Muscle layer of colon (tissue), 2 donors: ENCODE data around the gene PGAP3.

Source experiments
- H3K27ac ChIP-seq: one replicate; pipeline ENCODE4 v1.7.0; 2013; ENCODE audit warnings: low read depth, mild to moderate bottlenecking, low read length, moderate library complexity
- H3K27me3 ChIP-seq, 2 donors: one replicate each; pipeline ENCODE4 v1.7.0; 2013; ENCODE audit warnings: low read length in 2 of 2, mild to moderate bottlenecking in 2 of 2; ENCODE audit not compliant: insufficient read depth in 2 of 2, control insufficient read depth in 1 of 2
- H3K36me3 ChIP-seq: one replicate; pipeline ENCODE4 v1.7.0; 2013; ENCODE audit warnings: mild to moderate bottlenecking, low read length; ENCODE audit not compliant: insufficient read depth
- H3K4me1 ChIP-seq: one replicate; pipeline ENCODE4 v1.7.0; 2013; ENCODE audit warnings: mild to moderate bottlenecking, low read length; ENCODE audit not compliant: insufficient read depth
- H3K4me3 ChIP-seq, 2 donors: one replicate each; pipeline ENCODE4 v1.7.0; 2013; ENCODE audit warnings: low read length in 2 of 2, low read depth in 1 of 2, mild to moderate bottlenecking in 1 of 2, moderate library complexity in 1 of 2
- H3K9ac ChIP-seq: one replicate; pipeline ENCODE4 v1.7.0; 2013; ENCODE audit warnings: low read length
- H3K9me3 ChIP-seq: one replicate; pipeline ENCODE4 v1.7.0; 2013; ENCODE audit warnings: mild to moderate bottlenecking, low read length
- donor health status: abdominal sarcoma.
- donor health status: Adenocarcinoma of cecum.

Gene PGAP3

GRCh38 chr17:39684369-39685192 lies 3.3 kb downstream of the PGAP3 start:
- Histone ChIP-seq H3K9me3 (no peaks in the 10 kb centered on the region), H3K9ac (no peak overlapping the region), H3K4me3 (no peak overlapping the region), H3K36me3 (peaks cover 14% of the 10 kb centered on the region), H3K27me3 (no peaks in the 10 kb centered on the region), H3K4me1 (peaks cover 15% of the 10 kb centered on the region), H3K27ac (no peak overlapping the region)

GRCh38 chr17:39683295-39683939 lies 4.4 kb downstream of the PGAP3 start:
- Histone ChIP-seq H3K27me3 (no peaks in the 10 kb centered on the region), H3K9ac (no peak overlapping the region), H3K27ac (no peak overlapping the region), H3K4me1 (peaks cover 9% of the 10 kb centered on the region), H3K36me3 (peaks cover 14% of the 10 kb centered on the region), H3K9me3 (no peaks in the 10 kb centered on the region), H3K4me3 (no peak overlapping the region)

DNA sequence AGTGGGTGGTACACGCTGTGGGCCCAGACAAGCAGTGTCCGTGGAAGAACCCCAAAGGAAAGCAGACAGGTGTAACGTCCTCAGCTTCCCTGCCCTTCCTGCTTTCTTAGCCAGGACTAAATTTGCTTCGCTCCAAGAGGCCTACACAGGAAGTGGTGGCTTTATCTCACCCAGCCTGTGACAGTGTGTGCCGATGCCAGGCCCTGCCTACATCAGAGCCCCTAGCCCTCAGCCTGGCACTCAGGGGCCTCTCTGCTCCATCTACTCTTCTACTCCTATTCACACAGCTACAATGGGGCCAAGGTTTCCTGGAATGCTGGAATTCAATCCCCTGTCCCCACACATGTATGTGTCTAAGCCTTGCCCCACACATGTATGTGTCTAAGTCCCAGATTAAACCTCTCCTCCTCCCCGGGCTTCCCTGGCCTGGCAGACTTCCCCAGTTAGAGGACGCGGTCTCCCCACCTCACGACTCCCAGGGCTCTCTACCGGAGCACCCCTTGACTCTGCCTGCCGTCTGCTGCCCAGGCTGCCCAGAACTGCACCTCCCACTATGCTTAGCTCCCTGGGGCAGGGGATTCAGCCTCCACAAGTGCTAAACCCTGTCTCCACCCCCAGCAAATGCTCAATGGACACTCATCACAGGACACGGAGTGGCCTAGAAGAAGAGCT lies 8.2 kb downstream of the PGAP3 start:
- peaks cover 20% of the 10 kb centered on the region for H3K36me3 ChIP-seq
- no peak overlapping the region for H3K9ac ChIP-seq
- peaks cover 3% of the 10 kb centered on the region for H3K4me1 ChIP-seq
- H3K27me3 ChIP-seq, result no peaks in the 10 kb centered on the region
- no peak overlapping the region for H3K27ac ChIP-seq
- no peaks in the 10 kb centered on the region for H3K9me3 ChIP-seq
- H3K4me3 ChIP-seq, result no peak overlapping the region

- no peak overlapping the region for H3K4me3 ChIP-seq
- no peaks in the 10 kb centered on the region for H3K9me3 ChIP-seq
- peaks cover 12% of the 10 kb centered on the region for H3K36me3 ChIP-seq
- H3K27ac ChIP-seq, result no peak overlapping the region
- peaks cover 3% of the 10 kb centered on the region for H3K4me1 ChIP-seq
- H3K9ac ChIP-seq, result no peak overlapping the region
- H3K27me3 ChIP-seq, result no peaks in the 10 kb centered on the region
These were observed 9.3 kb downstream of the PGAP3 start for GRCh38 chr17:39678340-39679116.

DNA sequence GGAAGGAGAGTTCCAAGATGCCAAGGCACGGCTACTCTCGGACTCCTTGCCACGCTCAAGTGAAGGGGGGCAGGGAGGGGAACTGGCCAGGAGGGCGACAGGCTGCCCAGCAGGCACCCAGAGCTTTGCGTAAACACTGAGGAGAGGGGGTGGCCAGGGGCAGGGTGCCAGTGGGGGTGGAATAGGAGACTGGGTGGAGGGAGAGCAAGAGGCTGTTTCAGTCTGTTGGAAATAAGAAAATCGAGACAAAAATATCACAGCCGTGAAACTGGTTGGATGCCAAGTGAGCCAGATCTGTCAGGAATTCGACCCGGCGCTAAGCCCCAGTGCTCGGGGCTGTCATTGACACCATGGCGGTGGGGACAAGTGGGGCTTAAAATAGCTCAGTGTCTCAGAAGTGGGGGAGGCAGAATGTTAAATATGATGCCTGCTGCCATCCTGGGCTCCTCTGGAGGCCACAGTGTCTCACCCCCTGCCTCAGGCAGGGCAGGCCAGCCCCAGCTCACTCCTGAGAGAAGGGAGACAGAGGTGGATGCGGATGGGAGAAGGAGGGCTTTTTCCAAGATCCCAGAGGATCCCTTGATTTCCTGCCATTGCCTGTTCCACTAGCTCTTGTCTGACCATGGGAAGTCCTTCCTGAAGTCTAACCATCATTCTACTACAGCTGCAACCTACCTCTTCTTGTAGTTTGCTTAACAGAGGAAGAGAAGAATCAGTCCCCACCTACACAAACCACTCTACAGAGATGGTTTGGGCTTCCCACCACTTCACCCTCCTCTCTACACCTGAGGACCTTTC lies 10.1 kb downstream of the PGAP3 start:
- H3K4me3 ChIP-seq, result no peak overlapping the region
- H3K4me1 ChIP-seq, result peaks cover 3% of the 10 kb centered on the region
- H3K9me3 ChIP-seq, result no peaks in the 10 kb centered on the region
- no peak overlapping the region for H3K27ac ChIP-seq
- H3K27me3 ChIP-seq, result no peaks in the 10 kb centered on the region
- no peak overlapping the region for H3K9ac ChIP-seq
- H3K36me3 ChIP-seq, result peaks cover 9% of the 10 kb centered on the region

DNA sequence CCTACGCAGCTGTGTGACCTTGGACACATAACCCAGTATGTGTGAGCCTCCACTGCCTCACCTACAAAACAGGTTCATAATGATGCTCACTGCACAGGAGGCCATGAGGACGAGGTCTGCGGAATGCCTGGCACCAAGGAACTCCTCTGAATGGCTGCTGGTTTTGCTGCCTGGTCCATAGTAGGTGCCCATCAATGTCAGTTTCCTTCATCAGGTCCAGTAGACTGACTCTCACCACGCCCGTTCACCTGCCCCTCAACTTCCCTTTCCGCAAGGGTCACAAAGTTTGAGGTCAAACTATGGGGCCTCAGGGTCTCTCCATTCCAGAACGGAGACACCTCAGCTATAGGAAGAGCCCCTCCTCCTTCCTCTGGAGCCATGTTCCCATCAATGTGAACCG lies 10.8 kb downstream of the PGAP3 start:
- Histone ChIP-seq H3K9ac (no peak overlapping the region), H3K4me1 (peaks cover 3% of the 10 kb centered on the region), H3K27ac (no peak overlapping the region), H3K9me3 (no peaks in the 10 kb centered on the region), H3K4me3 (no peak overlapping the region), H3K36me3 (peaks cover 9% of the 10 kb centered on the region), H3K27me3 (peaks cover 0 to 4% of the 10 kb centered on the region in 2 donors)

- no peaks in the 10 kb centered on the region for H3K9me3 ChIP-seq
- H3K4me1 ChIP-seq, result peaks cover 3% of the 10 kb centered on the region
- peaks cover 0 to 11% of the 10 kb centered on the region in 2 donors for H3K27me3 ChIP-seq
- no peak overlapping the region for H3K4me3 ChIP-seq
- H3K9ac ChIP-seq, result no peak overlapping the region
- H3K27ac ChIP-seq, result no peak overlapping the region
- peaks cover 9% of the 10 kb centered on the region for H3K36me3 ChIP-seq
These were observed 11.5 kb downstream of the PGAP3 start for GRCh38 chr17:39676198-39676819.

DNA sequence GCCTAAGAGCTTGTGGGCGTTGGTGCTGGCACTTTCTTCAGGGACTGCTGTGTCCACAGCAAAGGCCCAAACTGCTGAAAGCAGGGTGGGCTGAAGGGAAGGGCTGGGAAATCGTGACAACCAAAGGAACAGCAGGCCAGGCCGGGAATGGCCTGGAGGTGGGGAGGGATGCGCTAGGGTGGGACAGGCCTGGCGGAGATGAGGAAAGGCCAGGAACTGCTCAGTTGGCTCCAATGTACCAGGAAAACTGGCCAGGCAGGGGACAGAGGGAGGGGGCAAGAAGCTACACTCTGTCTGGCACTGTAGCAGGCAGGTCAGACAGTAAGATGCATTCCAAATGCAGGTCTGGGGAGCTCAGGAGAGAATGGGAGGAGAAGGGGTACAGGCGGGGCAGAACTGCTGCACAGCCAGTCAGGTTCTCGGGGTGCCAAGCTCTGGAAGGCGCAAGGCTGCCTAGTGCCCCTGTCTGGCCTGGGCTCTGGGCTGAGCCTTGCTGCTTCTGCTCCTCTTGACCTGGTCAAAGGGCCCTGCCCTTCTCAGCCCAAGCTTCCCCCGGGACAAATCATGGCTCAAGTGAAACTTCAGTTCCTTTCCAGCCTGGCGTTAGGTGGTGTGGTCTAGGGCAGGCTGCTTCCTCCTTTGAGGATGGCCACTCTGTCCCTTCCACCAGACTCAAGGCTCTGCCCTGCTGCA lies 12.3 kb downstream of the PGAP3 start:
- H3K27ac ChIP-seq, result no peak overlapping the region

DNA sequence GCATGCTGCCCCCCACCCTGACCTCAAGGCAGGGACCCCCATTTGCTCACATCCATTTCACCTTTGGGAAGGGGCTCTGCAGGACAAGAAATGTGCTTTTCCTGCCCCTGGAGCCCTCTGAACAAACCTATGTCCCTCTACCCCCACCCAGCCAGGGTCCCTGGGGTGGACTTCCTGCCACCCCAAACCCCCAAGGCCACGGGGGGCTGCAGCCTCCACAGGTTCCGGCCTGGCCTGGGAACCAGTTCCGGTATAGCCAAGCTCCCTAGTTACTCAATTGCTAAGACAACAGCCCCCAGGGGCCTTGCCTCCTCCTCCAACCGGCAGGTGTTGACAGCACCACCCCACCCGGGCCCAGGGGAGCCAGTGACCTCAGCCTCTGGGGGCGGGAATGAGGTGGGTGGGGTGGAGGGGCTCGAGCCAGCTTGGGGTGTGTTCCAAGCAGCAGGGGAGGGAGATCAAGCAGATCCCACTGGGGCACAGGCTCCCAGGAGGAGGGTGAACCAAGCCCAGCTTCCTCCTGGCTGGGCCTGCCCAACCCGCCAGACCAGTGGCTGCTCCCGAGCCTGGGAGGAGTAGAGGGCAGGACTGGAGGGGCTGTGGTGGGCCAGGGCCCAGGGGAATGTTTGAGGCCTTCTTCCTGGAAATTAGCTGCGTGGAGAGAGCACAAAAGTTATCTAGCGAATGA lies 13.0 kb downstream of the PGAP3 start:
- peaks cover 9% of the 10 kb centered on the region for H3K36me3 ChIP-seq
- H3K27ac ChIP-seq, result no peak overlapping the region
- H3K9ac ChIP-seq, result no peak overlapping the region
- no peaks in the 10 kb centered on the region for H3K9me3 ChIP-seq
- H3K27me3 ChIP-seq, result peaks cover 9 to 26% of the 10 kb centered on the region in 2 donors
- peaks cover 3% of the 10 kb centered on the region for H3K4me1 ChIP-seq
- no peak overlapping the region for H3K4me3 ChIP-seq

More for the DNA sequence above, 12.3 kb downstream of the PGAP3 start:
- Histone ChIP-seq H3K4me1 (peaks cover 3% of the 10 kb centered on the region), H3K36me3 (peaks cover 9% of the 10 kb centered on the region), H3K9ac (no peak overlapping the region), H3K27me3 (peaks cover 7 to 19% of the 10 kb centered on the region in 2 donors), H3K9me3 (no peaks in the 10 kb centered on the region), H3K4me3 (no peak overlapping the region)
